ENCODE data around the gene FHIT.

FHIT gene

DNA sequence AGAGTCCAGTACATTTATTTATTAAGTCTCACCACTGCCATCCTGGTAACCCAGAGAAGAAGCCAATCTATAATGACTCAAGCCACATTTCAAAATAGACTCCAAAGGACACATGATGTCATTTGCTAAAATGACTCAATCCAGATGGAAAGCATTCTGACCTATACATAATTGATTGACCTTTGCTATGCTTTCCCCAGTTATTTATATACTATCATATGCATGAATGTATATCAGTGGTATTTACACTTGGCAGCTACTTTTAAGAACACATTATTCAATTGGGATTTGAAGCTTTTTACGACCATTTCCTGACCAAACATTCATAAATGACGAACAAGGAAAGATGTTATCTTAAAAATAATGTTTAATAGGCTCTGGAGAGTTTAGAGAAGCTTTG lies 297.2 kb downstream of the FHIT start:
- H3K4me1 ChIP-seq (ENCODE audit: control insufficient read depth, insufficient read depth, low read length): no peaks in the 10 kb centered on the region
- no peak overlapping the region for H3K4me3 ChIP-seq (ENCODE audit: low read length)
- no peaks in the 10 kb centered on the region for H3K27me3 ChIP-seq (ENCODE audit: control insufficient read depth, insufficient read depth, low read length)
- H3K36me3 ChIP-seq (ENCODE audit: control insufficient read depth, insufficient read depth, low read length): no peaks in the 10 kb centered on the region
- no peak overlapping the region for H3K27ac ChIP-seq (ENCODE audit: low read depth, low read length)
- no peak overlapping the region for H3K9ac ChIP-seq (ENCODE audit: low read length)

- no peaks in the 10 kb centered on the region for H3K27me3 ChIP-seq (ENCODE audit: control insufficient read depth, insufficient read depth, low read length)
- no peaks in the 10 kb centered on the region for H3K4me1 ChIP-seq (ENCODE audit: control insufficient read depth, insufficient read depth, low read length)
- H3K27ac ChIP-seq (ENCODE audit: low read depth, low read length): no peak overlapping the region
- no peak overlapping the region for H3K4me3 ChIP-seq (ENCODE audit: low read length)
- no peaks in the 10 kb centered on the region for H3K36me3 ChIP-seq (ENCODE audit: control insufficient read depth, insufficient read depth, low read length)
- no peak overlapping the region for H3K9ac ChIP-seq (ENCODE audit: low read length)
Observed at GRCh38 chr3:60953351-60953750, 297.9 kb downstream of the FHIT start.

DNA sequence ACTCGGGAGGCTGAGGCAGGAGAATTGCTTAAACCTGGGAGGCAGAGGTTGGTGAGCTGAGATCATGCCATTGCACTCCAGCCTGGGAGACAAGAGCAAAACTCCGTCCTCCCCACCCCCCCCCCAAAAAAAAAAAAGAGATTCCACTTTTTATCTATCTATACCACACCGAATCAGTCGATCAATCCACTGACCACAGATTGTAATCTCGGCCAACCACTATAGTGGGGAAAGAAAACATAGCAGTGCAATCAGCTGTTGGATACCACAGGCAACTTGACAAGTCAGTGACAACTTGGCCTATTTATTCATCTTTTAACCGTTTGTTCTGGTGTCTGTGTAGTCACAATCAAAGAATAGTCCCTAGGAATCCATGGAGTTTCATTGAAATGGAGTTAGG lies 299.2 kb downstream of the FHIT start:
- Histone ChIP-seq H3K36me3 (ENCODE audit: control insufficient read depth, insufficient read depth, low read length) (no peaks in the 10 kb centered on the region), H3K4me3 (ENCODE audit: low read length) (no peak overlapping the region)

GRCh38 chr3:60949146-60949545 lies 302.1 kb downstream of the FHIT start:
- Histone ChIP-seq H3K4me1 (ENCODE audit: control insufficient read depth, insufficient read depth, low read length) (no peaks in the 10 kb centered on the region), H3K4me3 (ENCODE audit: low read length) (no peak overlapping the region), H3K36me3 (ENCODE audit: control insufficient read depth, insufficient read depth, low read length) (no peaks in the 10 kb centered on the region), H3K27ac (ENCODE audit: low read depth, low read length) (no peak overlapping the region), H3K27me3 (ENCODE audit: control insufficient read depth, insufficient read depth, low read length) (no peaks in the 10 kb centered on the region), H3K9ac (ENCODE audit: low read length) (no peak overlapping the region)

More for the DNA sequence above, 299.2 kb downstream of the FHIT start:
- no peaks in the 10 kb centered on the region for H3K27me3 ChIP-seq (ENCODE audit: control insufficient read depth, insufficient read depth, low read length)
- H3K27ac ChIP-seq (ENCODE audit: low read depth, low read length): no peak overlapping the region
- no peaks in the 10 kb centered on the region for H3K4me1 ChIP-seq (ENCODE audit: control insufficient read depth, insufficient read depth, low read length)
- no peak overlapping the region for H3K9ac ChIP-seq (ENCODE audit: low read length)

DNA sequence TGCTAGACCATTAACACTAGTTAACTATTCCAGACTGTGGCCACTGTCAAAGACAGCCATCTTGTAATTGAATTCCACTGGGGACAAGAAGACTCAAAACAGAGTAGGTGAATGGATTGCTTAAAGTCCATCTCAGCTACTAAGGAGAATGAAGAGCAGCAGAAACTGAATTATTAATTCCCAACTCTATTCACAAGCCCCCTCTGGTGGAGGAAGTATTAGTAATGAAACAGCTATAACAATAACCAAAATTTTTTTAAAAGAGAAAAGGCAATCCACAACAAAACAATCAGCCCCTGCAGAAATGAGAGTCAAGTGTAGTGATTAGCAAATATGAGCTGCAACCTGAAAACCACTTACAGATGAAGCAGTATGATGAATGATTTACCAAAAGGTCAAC lies 302.8 kb downstream of the FHIT start:
- Histone ChIP-seq H3K4me1 (ENCODE audit: control insufficient read depth, insufficient read depth, low read length) (no peaks in the 10 kb centered on the region), H3K4me3 (ENCODE audit: low read length) (no peak overlapping the region), H3K36me3 (ENCODE audit: control insufficient read depth, insufficient read depth, low read length) (no peaks in the 10 kb centered on the region), H3K9ac (ENCODE audit: low read length) (no peak overlapping the region), H3K27ac (ENCODE audit: low read depth, low read length) (no peak overlapping the region), H3K27me3 (ENCODE audit: control insufficient read depth, insufficient read depth, low read length) (no peaks in the 10 kb centered on the region)

DNA sequence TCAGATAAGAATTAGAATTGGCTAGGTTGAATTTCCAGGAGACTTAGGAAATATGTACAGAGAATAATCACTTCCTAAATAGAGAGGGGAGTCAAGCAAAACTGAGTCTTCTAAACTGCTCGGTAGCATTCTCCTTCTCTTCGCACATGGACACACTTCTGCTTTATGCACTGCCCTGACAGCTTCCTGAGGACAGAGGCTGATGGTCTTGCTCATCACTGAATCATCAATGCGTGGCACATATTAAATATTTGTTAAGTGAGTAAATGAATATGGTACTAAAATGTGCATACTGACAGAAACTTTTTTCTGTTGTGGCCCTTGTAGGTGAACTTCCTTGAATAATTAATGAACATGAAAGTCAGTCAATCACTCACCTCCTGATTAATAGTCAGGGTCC lies 315.5 kb downstream of the FHIT start:
- Histone ChIP-seq H3K36me3 (ENCODE audit: control insufficient read depth, insufficient read depth, low read length) (no peaks in the 10 kb centered on the region), H3K27ac (ENCODE audit: low read depth, low read length) (no peak overlapping the region), H3K4me1 (ENCODE audit: control insufficient read depth, insufficient read depth, low read length) (no peaks in the 10 kb centered on the region), H3K27me3 (ENCODE audit: control insufficient read depth, insufficient read depth, low read length) (no peaks in the 10 kb centered on the region), H3K4me3 (ENCODE audit: low read length) (no peak overlapping the region), H3K9ac (ENCODE audit: low read length) (no peak overlapping the region)

- Histone ChIP-seq H3K36me3 (ENCODE audit: control insufficient read depth, insufficient read depth, low read length) (no peaks in the 10 kb centered on the region), H3K4me1 (ENCODE audit: control insufficient read depth, insufficient read depth, low read length) (no peaks in the 10 kb centered on the region), H3K27me3 (ENCODE audit: control insufficient read depth, insufficient read depth, low read length) (no peaks in the 10 kb centered on the region), H3K9ac (ENCODE audit: low read length) (no peak overlapping the region), H3K4me3 (ENCODE audit: low read length) (no peak overlapping the region), H3K27ac (ENCODE audit: low read depth, low read length) (no peak overlapping the region)
Observed at GRCh38 chr3:60933824-60934223, 317.4 kb downstream of the FHIT start.

GRCh38 chr3:60932643-60933042 lies 318.6 kb downstream of the FHIT start:
- Histone ChIP-seq H3K27me3 (ENCODE audit: control insufficient read depth, insufficient read depth, low read length) (no peaks in the 10 kb centered on the region), H3K4me1 (ENCODE audit: control insufficient read depth, insufficient read depth, low read length) (no peaks in the 10 kb centered on the region), H3K27ac (ENCODE audit: low read depth, low read length) (no peak overlapping the region), H3K4me3 (ENCODE audit: low read length) (no peak overlapping the region), H3K9ac (ENCODE audit: low read length) (no peak overlapping the region), H3K36me3 (ENCODE audit: control insufficient read depth, insufficient read depth, low read length) (no peaks in the 10 kb centered on the region)

GRCh38 chr3:60932170-60932569 lies 319.1 kb downstream of the FHIT start:
- H3K27me3 ChIP-seq (ENCODE audit: control insufficient read depth, insufficient read depth, low read length): no peaks in the 10 kb centered on the region
- H3K4me1 ChIP-seq (ENCODE audit: control insufficient read depth, insufficient read depth, low read length): no peaks in the 10 kb centered on the region
- H3K27ac ChIP-seq (ENCODE audit: low read depth, low read length): no peak overlapping the region
- no peak overlapping the region for H3K9ac ChIP-seq (ENCODE audit: low read length)
- H3K36me3 ChIP-seq (ENCODE audit: control insufficient read depth, insufficient read depth, low read length): no peaks in the 10 kb centered on the region
- H3K4me3 ChIP-seq (ENCODE audit: low read length): no peak overlapping the region

DNA sequence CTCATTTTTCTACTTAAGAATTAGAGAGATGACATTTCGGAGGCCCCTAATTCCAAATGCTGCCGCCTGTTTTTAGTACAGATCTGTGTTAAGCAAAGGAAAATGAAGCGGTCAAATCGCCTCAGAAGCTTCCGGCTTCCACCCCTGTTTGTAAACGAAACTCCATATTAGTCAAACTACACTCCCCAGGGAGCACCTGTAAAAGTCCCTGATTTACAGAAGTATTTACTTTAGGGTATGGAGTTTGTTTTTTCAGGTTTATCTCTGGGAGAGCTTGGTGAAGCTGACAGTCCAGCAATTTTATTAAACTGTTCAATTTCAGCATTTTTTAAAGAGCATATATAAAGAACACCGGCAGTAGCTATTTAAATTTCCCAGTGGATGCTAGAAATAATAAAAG lies 319.8 kb downstream of the FHIT start:
- H3K9ac ChIP-seq (ENCODE audit: low read length): no peak overlapping the region
- H3K4me3 ChIP-seq (ENCODE audit: low read length): no peak overlapping the region
- no peaks in the 10 kb centered on the region for H3K36me3 ChIP-seq (ENCODE audit: control insufficient read depth, insufficient read depth, low read length)
- no peaks in the 10 kb centered on the region for H3K27me3 ChIP-seq (ENCODE audit: control insufficient read depth, insufficient read depth, low read length)
- H3K27ac ChIP-seq (ENCODE audit: low read depth, low read length): no peak overlapping the region
- no peaks in the 10 kb centered on the region for H3K4me1 ChIP-seq (ENCODE audit: control insufficient read depth, insufficient read depth, low read length)

DNA sequence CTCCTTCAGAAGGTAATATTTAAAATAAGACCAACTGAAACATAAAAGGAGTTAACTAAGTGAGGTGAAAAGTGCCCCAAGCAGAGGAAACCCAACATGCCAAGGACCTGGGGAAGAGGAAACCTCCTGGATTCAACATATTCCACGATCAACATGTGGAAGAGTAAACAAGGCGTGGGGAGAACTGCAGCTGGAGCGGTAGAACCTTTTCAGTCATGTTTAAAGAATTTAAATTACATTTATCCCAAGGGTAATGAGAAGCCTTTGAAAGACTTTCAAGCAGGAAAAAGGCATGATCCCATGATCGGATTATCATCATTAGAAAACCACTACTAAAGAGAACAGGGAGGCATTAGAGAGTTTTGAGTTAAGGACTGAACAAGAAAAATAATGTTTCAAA lies 330.7 kb downstream of the FHIT start:
- H3K9ac ChIP-seq (ENCODE audit: low read length): no peak overlapping the region

GRCh38 chr3:60919296-60919695 lies 332.0 kb downstream of the FHIT start:
- no peak overlapping the region for H3K4me3 ChIP-seq (ENCODE audit: low read length)
- no peak overlapping the region for H3K9ac ChIP-seq (ENCODE audit: low read length)
- H3K27ac ChIP-seq (ENCODE audit: low read depth, low read length): no peak overlapping the region
- H3K4me1 ChIP-seq (ENCODE audit: control insufficient read depth, insufficient read depth, low read length): no peaks in the 10 kb centered on the region
- no peaks in the 10 kb centered on the region for H3K27me3 ChIP-seq (ENCODE audit: control insufficient read depth, insufficient read depth, low read length)
- no peaks in the 10 kb centered on the region for H3K36me3 ChIP-seq (ENCODE audit: control insufficient read depth, insufficient read depth, low read length)

More for the DNA sequence above, 330.7 kb downstream of the FHIT start:
- Histone ChIP-seq H3K27ac (ENCODE audit: low read depth, low read length) (no peak overlapping the region), H3K27me3 (ENCODE audit: control insufficient read depth, insufficient read depth, low read length) (no peaks in the 10 kb centered on the region), H3K4me1 (ENCODE audit: control insufficient read depth, insufficient read depth, low read length) (no peaks in the 10 kb centered on the region), H3K4me3 (ENCODE audit: low read length) (no peak overlapping the region), H3K36me3 (ENCODE audit: control insufficient read depth, insufficient read depth, low read length) (no peaks in the 10 kb centered on the region)

DNA sequence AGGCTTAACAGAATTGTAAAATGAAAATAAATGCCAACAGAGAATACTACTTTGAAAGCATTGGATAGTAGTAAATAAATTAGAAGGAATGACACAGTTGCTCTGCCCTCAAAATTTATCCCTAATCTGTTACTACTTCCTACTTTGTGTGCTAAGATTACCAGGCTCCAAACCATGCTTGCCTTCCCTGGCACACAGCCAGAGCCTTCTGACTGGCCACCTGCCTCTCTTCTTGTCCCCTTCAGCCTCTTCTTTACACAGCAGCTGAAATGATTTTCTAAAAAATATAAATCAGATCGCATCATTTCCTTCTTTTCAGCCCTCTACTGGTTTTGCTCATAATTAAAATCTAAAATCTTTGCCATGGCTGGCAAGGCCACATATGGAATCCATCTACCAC lies 334.1 kb downstream of the FHIT start:
- Histone ChIP-seq H3K9ac (ENCODE audit: low read length) (no peak overlapping the region), H3K4me1 (ENCODE audit: control insufficient read depth, insufficient read depth, low read length) (no peaks in the 10 kb centered on the region), H3K4me3 (ENCODE audit: low read length) (no peak overlapping the region), H3K27me3 (ENCODE audit: control insufficient read depth, insufficient read depth, low read length) (no peaks in the 10 kb centered on the region), H3K27ac (ENCODE audit: low read depth, low read length) (no peak overlapping the region), H3K36me3 (ENCODE audit: control insufficient read depth, insufficient read depth, low read length) (no peaks in the 10 kb centered on the region)

Measured in rectal smooth muscle tissue (tissue), 1 donor.